ENCODE measurements around the gene DPYSL4. TPM values are rescaled to one million over a fixed set of nuclear protein-coding genes. Genes with fewer than 3 reads are reported as not detected.

The DPYSL4 gene
- 1.6 and 5.1 TPM in 2 replicates for total RNA-seq

GRCh38 chr10:132186488-132187429, at the start of gene DPYSL4:
DPYSL4 (plus strand) TSS chr10:132186948; CDS start chr10:132187064, 116 bp downstream.

Other genes starting within 250 kb of the DPYSL4 start
- gene BNIP3, start 205.0 kb upstream of the DPYSL4 start, total RNA-seq = 72.0 and 78.8 TPM in 2 replicates
- gene JAKMIP3, start 121.0 kb upstream of the DPYSL4 start, total RNA-seq = under 0.01 TPM in 2 replicates
- 10.7 and 13.9 TPM in 2 replicates for gene STK32C, start 121.0 kb downstream of the DPYSL4 start, total RNA-seq
- 7.8 and 9.6 TPM in 2 replicates for gene LRRC27, start 145.2 kb downstream of the DPYSL4 start, total RNA-seq
- gene PWWP2B, start 210.3 kb downstream of the DPYSL4 start, total RNA-seq = 10.3 and 12.1 TPM in 2 replicates